T-cell (primary cell): Measurements from ENCODE around the gene CCDC146. TPM values are rescaled to one million over a fixed set of nuclear protein-coding genes. Genes with fewer than 3 reads are reported as not detected.

ENCODE experiments used
- ATAC-seq, 4 experiments: fragments of 200-7000 bp in 3 of 4; fragments of 150-1000 bp in 1 of 4; cut with Tn5 transposase; replicated peaks in 1 of 4; 1 replicate in 3 of 4; 2 replicates in 1 of 4; pipeline ENCODE4 v1.10.0; 2021; ENCODE audit warnings: moderate library complexity in 3 of 4, mild to moderate bottlenecking in 2 of 4, moderate number of reproducible peaks in 1 of 4
- CTCF ChIA-PET, 2 donors: fragments of 300-600 bp; sonication (Branson Sonifier 250); formaldehyde crosslinking; loops; one replicate each; lab custom pipeline; 2022; ENCODE audit warnings: antibody characterized with exemption in 2 of 2; lab: Charles Lee
- POLR2A ChIA-PET, 2 donors: fragments of 300-600 bp; sonication (Branson Sonifier 250); formaldehyde crosslinking; loops; one replicate each; lab custom pipeline; 2022; ENCODE audit warnings: antibody characterized with exemption in 2 of 2; lab: Charles Lee
- DNase-seq, 35 experiments: peaks; one replicate each; pipeline versions ENCODE4 v3.0.0 to v3.0.0-alpha.2; 2013 to 2023
- H3K27ac ChIP-seq: one replicate; pipeline ENCODE4 v1.5.1; 2013; ENCODE audit warnings: low read length
- H3K27me3 ChIP-seq, 2 experiments: replicated peaks in 1 of 2; 1 replicate in 1 of 2; 2 replicates in 1 of 2; pipeline versions ENCODE4 v1.6.1 to v1.7.0; 2013; ENCODE audit warnings: low read length in 1 of 2, mixed read lengths in 1 of 2; ENCODE audit not compliant: control insufficient read depth in 2 of 2, insufficient read depth in 2 of 2; ENCODE audit errors: extremely low read depth in 1 of 2
- H3K36me3 ChIP-seq, 2 donors: 1 replicate in 1 of 2; 2 replicates in 1 of 2; pipeline versions ENCODE4 v1.6.1 to v1.7.0; 2013; ENCODE audit warnings: low read length in 1 of 2; ENCODE audit not compliant: control insufficient read depth in 2 of 2, insufficient read depth in 1 of 2; ENCODE audit errors: extremely low read depth in 1 of 2
- H3K4me1 ChIP-seq, 2 experiments: 1 replicate in 1 of 2; 2 replicates in 1 of 2; pipeline versions ENCODE4 v1.6.1 to v1.7.0; 2013; ENCODE audit warnings: low read length in 2 of 2, mixed read lengths in 1 of 2; ENCODE audit not compliant: insufficient read depth in 2 of 2, control insufficient read depth in 1 of 2; ENCODE audit errors: extremely low read depth in 1 of 2
- H3K4me3 ChIP-seq, 2 donors: 1 replicate in 1 of 2; 2 replicates in 1 of 2; pipeline versions ENCODE4 v1.5.1 to v1.7.0; 2013; ENCODE audit warnings: mild to moderate bottlenecking in 2 of 2, low read length in 1 of 2, moderate library complexity in 1 of 2; ENCODE audit not compliant: control insufficient read depth in 1 of 2; ENCODE audit errors: extremely low read depth in 1 of 2
- H3K9me3 ChIP-seq: 2 replicates; pipeline ENCODE4 v1.7.0; 2013
- H3K27ac Mint-ChIP-seq, 2 donors: one replicate each; pipeline ENCODE4 v1.8.0; 2020 to 2021; ENCODE audit warnings: mild to moderate bottlenecking in 2 of 2, mixed read lengths in 2 of 2
- H3K27me3 Mint-ChIP-seq, 2 donors: one replicate each; pipeline ENCODE4 v1.8.0; 2021 to 2022; ENCODE audit warnings: mixed read lengths in 2 of 2
- H3K36me3 Mint-ChIP-seq: one replicate; pipeline ENCODE4 v1.8.0; 2021; ENCODE audit warnings: mixed read lengths
- H3K4me1 Mint-ChIP-seq, 3 donors: one replicate each; pipeline ENCODE4 v1.8.0; 2020 to 2022; ENCODE audit warnings: mixed read lengths in 3 of 3, mild to moderate bottlenecking in 1 of 3
- H3K4me3 Mint-ChIP-seq, 3 donors: one replicate each; pipeline ENCODE4 v1.8.0; 2020 to 2022; ENCODE audit warnings: mild to moderate bottlenecking in 3 of 3, mixed read lengths in 3 of 3, moderate library complexity in 3 of 3
- H3K9me3 Mint-ChIP-seq, 3 donors: one replicate each; pipeline ENCODE4 v1.8.0; 2020 to 2022; ENCODE audit warnings: mixed read lengths in 3 of 3
- WGBS: methylation state at CpG from one replicate; pipeline ENCODE4 v1.1.5; 2013; ENCODE audit warnings: missing lambda C conversion rate; ENCODE audit not compliant: insufficient coverage; 5-methylcytosine and 5-hydroxymethylcytosine counted together
- total RNA-seq, 35 experiments: library from RNA in 6 of 35; stranded (reverse) in 6 of 35; fragments of 120-200 nt in 1 of 35; gene quantifications; one replicate each; pipeline versions ENCODE4 v1.2.1 to v1.2.4 and lab custom pipeline; 2013 to 2026

The CCDC146 gene
- total RNA-seq, 5 donors from 2014 or later (not counting 1 experiment from before 2014, with no cell fraction given), result 10.6 to 14.7 (median 14.1) TPM

DNA sequence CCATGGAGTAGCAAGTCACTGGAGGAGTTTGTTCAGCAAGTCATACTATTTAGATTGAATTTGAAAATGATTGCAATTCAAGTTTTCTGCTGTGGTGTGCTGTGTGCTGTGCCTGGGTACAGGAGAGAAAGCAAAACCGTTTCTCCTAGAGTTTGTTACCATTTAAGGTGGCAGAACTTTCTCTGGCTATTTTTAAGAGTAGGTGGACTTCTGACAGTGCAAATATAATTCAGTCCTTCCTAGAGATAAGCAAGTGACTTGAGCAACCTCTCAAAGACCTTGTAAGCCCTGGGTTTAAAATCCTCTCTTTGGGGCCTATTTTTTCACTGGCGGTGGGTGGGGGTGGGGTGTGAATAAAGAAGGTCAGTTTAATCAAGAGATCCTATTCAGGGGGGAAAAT, 120.1 kb downstream of the CCDC146 start:
- no peaks in the 10 kb centered on the region for H3K27me3 Mint-ChIP-seq
- no peaks in the 10 kb centered on the region for H3K9me3 ChIP-seq
- no peak overlapping the region for H3K4me3 ChIP-seq
- WGBS, result 80% methylated on average over 1 of the region's 2 CpGs
- H3K27ac ChIP-seq, result no peak overlapping the region
- H3K27ac Mint-ChIP-seq, result no peak overlapping the region
- H3K36me3 Mint-ChIP-seq, result peaks cover 26% of the 10 kb centered on the region
- ChIA-PET CTCF (interaction anchor here (1.0 to 1.2 kb wide), 2 partner anchors 11 to 112 kb away, joined by 3 to 4 read pairs; no protein-coding TSS in a partner anchor), POLR2A (no interaction called here)
- no peaks in the 10 kb centered on the region for H3K27me3 ChIP-seq
- no peak for ATAC-seq
- no peak overlapping the region for H3K4me3 Mint-ChIP-seq
- H3K4me1 Mint-ChIP-seq, result peaks cover 14 to 20% (median 16%) of the 10 kb centered on the region in 3 donors
- peaks cover 3 to 9% of the 10 kb centered on the region in 2 donors for H3K36me3 ChIP-seq
- H3K9me3 Mint-ChIP-seq, result peaks cover 0 to 4% (median 0%) of the 10 kb centered on the region in 3 donors
- DNase-seq, result no peak
- H3K4me1 ChIP-seq, result peaks cover 3 to 6% of the 10 kb centered on the region in 2 experiments

DNA sequence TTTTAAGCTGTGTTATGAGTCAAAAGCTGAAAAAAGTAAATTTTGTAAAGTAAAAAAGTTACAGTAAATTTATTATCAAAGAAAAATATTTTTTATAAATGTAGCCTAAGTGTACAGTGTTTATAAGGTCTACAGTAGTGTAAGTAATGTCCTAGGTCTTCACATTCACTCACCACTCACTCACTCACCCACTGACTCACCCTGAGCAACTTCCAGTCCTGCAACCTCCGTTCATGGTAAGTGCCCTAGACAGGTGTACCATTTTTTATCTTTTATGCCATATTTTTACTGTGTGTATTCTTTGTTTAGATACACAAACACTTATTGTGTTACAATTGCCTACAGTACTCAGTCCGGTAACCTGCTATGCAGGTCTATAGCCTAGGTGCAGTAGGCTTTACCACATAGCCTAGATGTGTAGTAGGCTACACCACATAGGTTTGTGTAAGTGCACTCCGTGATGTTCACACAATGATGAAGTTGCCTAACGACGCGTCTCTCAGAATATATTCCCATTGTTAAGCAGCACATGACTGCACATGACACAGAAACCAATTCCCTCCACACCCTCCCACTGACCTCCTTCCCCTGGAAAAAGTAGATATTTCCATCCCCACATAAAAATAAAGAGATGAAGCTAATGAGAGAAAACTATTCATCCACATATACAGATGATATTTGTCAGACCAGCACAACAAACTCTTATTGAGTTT, 122.0 kb downstream of the CCDC146 start:
- Histone ChIP-seq H3K4me1 (peaks cover 2 to 5% of the 10 kb centered on the region in 2 experiments), H3K9me3 (no peaks in the 10 kb centered on the region), H3K36me3 (peaks cover 3 to 9% of the 10 kb centered on the region in 2 donors), H3K4me3 (no peak overlapping the region), H3K27ac (no peak overlapping the region), H3K27me3 (no peaks in the 10 kb centered on the region)
- H3K27me3 Mint-ChIP-seq, result no peaks in the 10 kb centered on the region
- DNase-seq (no peak), ATAC-seq (no peak)
- H3K27ac Mint-ChIP-seq, result no peak overlapping the region
- peaks cover 15% of the 10 kb centered on the region for H3K36me3 Mint-ChIP-seq
- WGBS, result no CpG with 5 or more reads among the region's 6 CpGs
- POLR2A ChIA-PET, result no interaction called here
- CTCF ChIA-PET, result interaction anchor here in 1 of 2 donors (0.6 kb wide), 1 partner anchor 10 kb away, joined by 3 read pairs; no protein-coding TSS in a partner anchor
- H3K4me1 Mint-ChIP-seq, result peaks cover 5 to 12% (median 6%) of the 10 kb centered on the region in 3 donors
- H3K4me3 Mint-ChIP-seq, result no peak overlapping the region
- no peaks in the 10 kb centered on the region for H3K9me3 Mint-ChIP-seq

- Histone ChIP-seq H3K27ac (no peak overlapping the region), H3K9me3 (no peaks in the 10 kb centered on the region), H3K4me3 (no peak overlapping the region), H3K4me1 (peaks cover 0 to 2% of the 10 kb centered on the region in 2 experiments), H3K36me3 (peaks cover 3 to 9% of the 10 kb centered on the region in 2 donors), H3K27me3 (no peaks in the 10 kb centered on the region)
- H3K9me3 Mint-ChIP-seq, result no peaks in the 10 kb centered on the region
- POLR2A ChIA-PET, result interaction anchor here (0.6 to 0.7 kb wide), 3 partner anchors 58 to 565 kb away, joined by 3 read pairs; partner anchors contain the start of gene CCDC146 (in 1 of the 2)
- no peak overlapping the region for H3K27ac Mint-ChIP-seq
- peaks cover 0 to 4% (median under 1%) of the 10 kb centered on the region in 3 donors for H3K4me1 Mint-ChIP-seq
- DNase-seq (no peak), ATAC-seq (no peak)
- peaks cover 18% of the 10 kb centered on the region for H3K36me3 Mint-ChIP-seq
- no peaks in the 10 kb centered on the region for H3K27me3 Mint-ChIP-seq
- WGBS, result 100% methylated on average over 5 of the region's 7 CpGs
- CTCF ChIA-PET, result interaction anchor here (0.6 to 2.5 kb wide), 2 partner anchors 9 to 123 kb away, joined by 3 to 36 read pairs; partner anchors contain the start of gene CCDC146 (in 1 of the 2)
- H3K4me3 Mint-ChIP-seq, result no peak overlapping the region
Measured at GRCh38 chr7:77245015-77245755, 122.8 kb downstream of the CCDC146 start.

DNA sequence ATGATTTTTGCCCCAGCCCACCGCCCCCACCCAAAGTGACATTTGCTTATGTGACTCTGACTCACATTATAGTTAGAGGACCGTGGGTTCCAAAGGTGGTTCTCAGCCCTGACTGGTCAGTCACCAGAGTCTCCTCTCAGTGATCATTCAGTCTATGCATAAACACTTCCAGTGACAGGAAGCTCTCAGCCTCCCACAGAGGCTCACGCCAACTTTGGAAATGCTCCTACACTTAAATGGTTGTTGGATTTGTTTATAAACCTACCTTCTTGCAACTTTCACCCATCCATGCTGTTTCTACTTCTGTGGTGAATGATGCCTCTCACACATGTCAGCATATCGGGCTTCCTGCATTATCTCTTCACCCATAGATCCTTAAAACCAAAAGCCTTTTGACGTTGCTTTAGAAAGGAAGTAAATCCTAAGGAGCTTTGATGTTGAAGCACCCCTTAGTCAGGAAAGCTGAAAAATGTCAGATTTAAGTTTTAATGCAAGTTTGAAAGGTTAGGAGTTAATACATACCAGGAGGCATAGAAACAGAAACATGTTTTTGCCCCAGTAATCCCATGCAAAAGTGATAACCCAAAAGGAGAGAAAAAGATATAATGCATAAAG, 123.7 kb downstream of the CCDC146 start:
- Histone ChIP-seq H3K36me3 (peaks cover 3 to 9% of the 10 kb centered on the region in 2 donors), H3K4me1 (peaks cover 0 to 2% of the 10 kb centered on the region in 2 experiments), H3K9me3 (no peaks in the 10 kb centered on the region), H3K4me3 (no peak overlapping the region), H3K27me3 (no peaks in the 10 kb centered on the region), H3K27ac (no peak overlapping the region)
- ChIA-PET CTCF (interaction anchor here (0.8 to 2.5 kb wide), 13 partner anchors 9 to 134 kb away, joined by 3 to 36 read pairs (median 6); partner anchors contain the start of gene CCDC146 (in 2 of the 2)), POLR2A (no interaction called here)
- peaks cover 18% of the 10 kb centered on the region for H3K36me3 Mint-ChIP-seq
- DNase-seq (no peak), ATAC-seq (no peak)
- H3K4me3 Mint-ChIP-seq, result no peak overlapping the region
- no peak overlapping the region for H3K27ac Mint-ChIP-seq
- H3K4me1 Mint-ChIP-seq, result peaks cover 0 to 2% (median 0%) of the 10 kb centered on the region in 3 donors
- H3K9me3 Mint-ChIP-seq, result no peaks in the 10 kb centered on the region
- H3K27me3 Mint-ChIP-seq, result no peaks in the 10 kb centered on the region
- WGBS, result 100% methylated on average over 1 of the region's 5 CpGs

DNA sequence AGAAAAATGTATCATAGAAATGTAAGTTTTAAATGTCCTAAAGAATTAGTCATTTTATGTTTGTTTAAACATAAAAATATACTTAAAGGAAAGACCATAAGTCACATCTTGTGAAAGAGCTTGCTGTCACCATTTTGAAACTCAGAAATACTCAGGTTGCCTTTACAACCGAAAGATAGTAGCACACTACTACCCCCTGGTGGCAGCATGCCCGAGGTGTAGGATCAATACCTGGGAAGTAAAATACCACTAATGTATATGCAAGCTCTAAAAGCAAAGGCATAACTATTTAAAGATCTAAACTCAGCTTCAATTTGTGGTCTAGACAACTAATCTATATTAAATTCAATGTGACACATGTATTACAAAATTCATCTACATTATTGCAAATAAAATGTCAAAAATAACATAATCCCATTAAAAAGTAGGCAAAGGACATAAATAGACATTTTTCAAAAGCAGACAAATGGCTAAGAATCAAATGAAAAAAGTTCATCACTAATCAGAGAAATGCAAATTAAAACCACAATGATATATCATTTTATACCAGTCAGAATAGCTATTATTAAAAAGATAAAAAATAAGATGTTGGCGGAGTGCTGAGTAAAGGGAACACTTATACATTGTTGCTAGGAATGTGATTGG, 124.9 kb downstream of the CCDC146 start:
- no peak overlapping the region for H3K27ac Mint-ChIP-seq
- CTCF ChIA-PET, result interaction anchor here (0.5 to 2.5 kb wide), 28 partner anchors 8 to 135 kb away, joined by 3 to 36 read pairs (median 4); partner anchors contain the start of genes CCDC146 (in 2 of the 2) and FGL2 (in 1 of the 2)
- POLR2A ChIA-PET, result interaction anchor here (0.6 to 1.4 kb wide), 4 partner anchors 16 to 125 kb away, joined by 3 to 6 read pairs (median 4); partner anchors contain the start of gene CCDC146 (in 1 of the 2)

More for the DNA sequence above, 124.9 kb downstream of the CCDC146 start:
- Mint-ChIP-seq H3K4me1 (peaks cover 0 to 2% (median 0%) of the 10 kb centered on the region in 3 donors), H3K27me3 (no peaks in the 10 kb centered on the region), H3K4me3 (no peak overlapping the region), H3K9me3 (no peaks in the 10 kb centered on the region), H3K36me3 (peaks cover 11% of the 10 kb centered on the region)
- ATAC-seq (peak; percentile 90 to 97 (median 93)), DNase-seq (peak; percentile 61 to 93 (median 82))
- Histone ChIP-seq H3K4me3 (no peak overlapping the region), H3K27me3 (no peaks in the 10 kb centered on the region), H3K4me1 (peaks cover 0 to 2% of the 10 kb centered on the region in 2 experiments), H3K9me3 (no peaks in the 10 kb centered on the region), H3K27ac (no peak overlapping the region), H3K36me3 (no peaks in the 10 kb centered on the region)
- WGBS, result no CpG with 5 or more reads among the region's 3 CpGs
